K562 (cell line): ENCODE measurements around the gene MTPN. TPM values are rescaled to one million over a fixed set of nuclear protein-coding genes. Genes with fewer than 3 reads are reported as not detected.

ENCODE experiments used
- ATAC-seq: fragments of 200-7000 bp; cut with Tn5 transposase; 3 replicates; pipeline ENCODE4 v1.9.1; 2020; ENCODE audit warnings: moderate library complexity
- BruUV-seq: library from RNA; stranded (reverse); fragments of 400-500 nt; replicated peaks from 2 replicates; lab custom pipeline; 2021; lab: Mats Ljungman, UMichigan
- CTCF ChIA-PET: fragments of 300-600 bp; formaldehyde crosslinking; extraction: SDS; loops from one replicate; lab custom pipeline; 2021; ENCODE audit warnings: low intra/inter-chr PET ratio; lab: Yijun Ruan, JAX
- POLR2A ChIA-PET: fragments of 300-600, 350-650 bp; sonication (Branson Sonifier 250); formaldehyde crosslinking; extraction: SDS; loops from one replicate; lab custom pipeline; 2021; ENCODE audit warnings: antibody characterized with exemption, inconsistent platforms; lab: Yijun Ruan, JAX
- DNase-seq, 4 experiments: peaks; one replicate each; pipeline versions ENCODE4 v3.0.0 to v3.0.0-alpha.2; 2011 to 2018; ENCODE audit warnings: low spot score in 3 of 4, mixed read lengths in 3 of 4; ENCODE audit errors: extremely low read depth in 1 of 4
- FAIRE-seq: peaks from 2 replicates; lab custom pipeline; 2011; peaks lifted over from hg19 to GRCh38; lab: Jason Lieb, UNC
- H2AFZ ChIP-seq: 2 replicates; pipeline ENCODE4 v1.6.0; 2011; ENCODE audit warnings: low read depth, low read length, control low read depth, inconsistent platforms
- H3K27ac ChIP-seq: fragments of 200-600 bp; 3 replicates; pipeline ENCODE4 v1.8.0; 2011; ENCODE audit warnings: low read depth, mild to moderate bottlenecking, control low read depth, inconsistent platforms, low read length, moderate library complexity, mixed read lengths; ENCODE audit errors: extremely low read depth
- H3K27me3 ChIP-seq, 2 experiments: fragments of 300-600 bp in 1 of 2; 2 replicates in 1 of 2; 3 replicates in 1 of 2; pipeline versions ENCODE4 v1.6.0 to v1.8.0; 2011; ENCODE audit warnings: inconsistent platforms in 2 of 2, low read length in 2 of 2, mild to moderate bottlenecking in 1 of 2, mixed read lengths in 1 of 2, moderate library complexity in 1 of 2; ENCODE audit not compliant: control insufficient read depth in 2 of 2, insufficient read depth in 2 of 2
- H3K36me3 ChIP-seq: fragments of 300-600 bp; 3 replicates; pipeline ENCODE4 v1.8.0; 2011; ENCODE audit warnings: mild to moderate bottlenecking, low read length, inconsistent platforms; ENCODE audit not compliant: control insufficient read depth, insufficient read depth
- H3K4me1 ChIP-seq, 2 experiments: fragments of 200-600 bp in 1 of 2; replicated peaks in 1 of 2; 2 replicates in 1 of 2; 3 replicates in 1 of 2; pipeline versions ENCODE4 v1.5.1 to v1.8.0; 2011; ENCODE audit warnings: inconsistent platforms in 2 of 2, low read length in 2 of 2, mild to moderate bottlenecking in 1 of 2, mixed read lengths in 1 of 2, moderate library complexity in 1 of 2; ENCODE audit not compliant: control insufficient read depth in 2 of 2, insufficient read depth in 2 of 2
- H3K4me2 ChIP-seq: 2 replicates; pipeline ENCODE4 v1.6.1; 2011; ENCODE audit warnings: low read length, control low read depth, inconsistent platforms, mixed read lengths; ENCODE audit not compliant: insufficient read depth
- H3K4me3 ChIP-seq: fragments of 200-600 bp; sonication (generic), shearing (Covaris generic); 2 replicates; pipeline ENCODE4 v1.5.1; 2016; ENCODE audit warnings: control low read depth, inconsistent platforms
- H3K79me2 ChIP-seq: fragments of 200-600 bp; 3 replicates; pipeline ENCODE4 v1.8.0; 2011; ENCODE audit warnings: low read length, inconsistent platforms; ENCODE audit not compliant: control insufficient read depth, insufficient read depth
- H3K9ac ChIP-seq, 2 experiments: 2 replicates each; pipeline versions ENCODE4 v1.6.0 to v1.6.1; 2011; ENCODE audit warnings: low read depth in 2 of 2, low read length in 2 of 2, control low read depth in 1 of 2, inconsistent platforms in 1 of 2, mild to moderate bottlenecking in 1 of 2, mixed read lengths in 1 of 2; ENCODE audit not compliant: insufficient read depth in 1 of 2
- H3K9me1 ChIP-seq: one replicate; pipeline ENCODE4 v1.6.0; 2011; ENCODE audit warnings: inconsistent platforms, mild to moderate bottlenecking, low read length, moderate library complexity; ENCODE audit not compliant: control insufficient read depth, insufficient read depth
- H3K9me3 ChIP-seq: replicated peaks from 2 replicates; pipeline ENCODE4 v1.5.1; 2011; ENCODE audit warnings: low read depth, low read length, inconsistent platforms; ENCODE audit not compliant: control insufficient read depth, insufficient read depth
- H4K20me1 ChIP-seq: replicated peaks from 2 replicates; pipeline ENCODE4 v1.6.1; 2011; ENCODE audit warnings: low read length, inconsistent platforms, mixed read lengths; ENCODE audit not compliant: control insufficient read depth, insufficient read depth
- CHCHD3 ChIP-seq: fragments of 250-450 bp; sonication (Bioruptor Pico); IDR thresholded peaks from 2 replicates; pipeline ENCODE4 v2.1.2; 2022; ENCODE audit warnings: mild to moderate bottlenecking
- HEY1 ChIP-seq: fragments of 250-450 bp; sonication (Bioruptor Pico); IDR thresholded peaks from 2 replicates; pipeline ENCODE4 v1.5.0; 2020; ENCODE audit warnings: mild to moderate bottlenecking, moderate library complexity, borderline replicate concordance
- MAFK ChIP-seq: IDR thresholded peaks from 2 replicates; pipeline ENCODE4 v1.6.1; 2011; ENCODE audit warnings: low read length, improper control_type of control experiment
- PCBP1 ChIP-seq: fragments of 200-400 bp; formaldehyde crosslinking; IDR thresholded peaks from 2 replicates; pipeline ENCODE4 v1.6.1; 2018; ENCODE audit warnings: mild to moderate bottlenecking, low read depth, low read length; ENCODE audit not compliant: poor library complexity, severe bottlenecking
- RCOR1 ChIP-seq, 2 experiments: IDR thresholded peaks; 2 replicates each; pipeline ENCODE4 v1.6.1; 2012; ENCODE audit warnings: low read depth in 2 of 2, low read length in 2 of 2, borderline replicate concordance in 1 of 2, improper control_type of control experiment in 1 of 2
- ZSCAN29 ChIP-seq: fragments of 450-650 bp; IDR thresholded peaks from 2 replicates; pipeline ENCODE4 v1.6.1; 2017
- ZZZ3 ChIP-seq: fragments of 450-650 bp; IDR thresholded peaks from 2 replicates; pipeline ENCODE4 v1.6.1; 2016; ENCODE audit warnings: antibody characterized with exemption, mild to moderate bottlenecking, moderate library complexity
- WGBS: fragments of 100-300 bp; shearing (Covaris generic); methylation state at CpG from one replicate; pipeline ENCODE4 v1.1.6; 2016; ENCODE audit warnings: low coverage, mixed read lengths; ENCODE audit not compliant: insufficient coverage; ENCODE audit errors: missing lambda C conversion rate; 5-methylcytosine and 5-hydroxymethylcytosine counted together
- in situ Hi-C: fragments of 300-500 bp; cut with MboI; formaldehyde crosslinking; loops from 4 replicates; pipeline ENCODE4 v1.15.0; 2018; ENCODE audit warnings: inconsistent platforms, mixed read lengths
- intact Hi-C: fragments of 100-400 bp; cut with micrococcal nuclease; formaldehyde crosslinking; loops from 2 replicates; pipeline ENCODE4 v1.14.2; 2022
- polyA plus RNA-seq, 8 experiments: library from polyadenylated mRNA; depleted of rRNA in 4 of 8; stranded (reverse) in 5 of 8; unstranded in 3 of 8; fragments of >200 nt; fragmentation: Nextera tagmentation in 2 of 8; fragmentation: Illumina TruSeq in 1 of 8; extraction: Ambion mirVana in 2 of 8; extraction: Trizol in 1 of 8; gene quantifications; 2 replicates each; pipeline versions ENCODE4 v1.2.1 to v1.2.3, GENCODE V29; 2011 to 2014; ENCODE audit warnings: inconsistent platforms in 1 of 8, missing spikeins in 1 of 8
- total RNA-seq, 7 experiments: library from RNA; depleted of rRNA in 6 of 7; stranded (reverse); fragments of >200 nt in 6 of 7; fragmentation: Illumina TruSeq in 2 of 7; extraction: Trizol in 2 of 7; gene quantifications; 2 replicates each; pipeline versions ENCODE4 v1.2.1 to v1.2.3, GENCODE V29; 2011 to 2021; ENCODE audit warnings: low replicate concordance in 1 of 7
- TF ChIP-seq, protein P1 (sequence below): IDR thresholded peaks from 2 replicates; pipeline ENCODE4 v1.6.1; 2014; ENCODE audit warnings: antibody characterized with exemption
- TF ChIP-seq, protein P2 (sequence below): fragments of 250-450 bp; sonication (Bioruptor Pico); IDR thresholded peaks from 2 replicates; pipeline ENCODE4 v1.9.0; 2021; ENCODE audit warnings: mild to moderate bottlenecking

Gene MTPN
- total and polyA plus RNA-seq, 9 of the 15 experiments (the other 6 are each of a cell fraction or from before 2014, with no cell fraction given): 68.5 to 261 (median 156) TPM

DNA sequence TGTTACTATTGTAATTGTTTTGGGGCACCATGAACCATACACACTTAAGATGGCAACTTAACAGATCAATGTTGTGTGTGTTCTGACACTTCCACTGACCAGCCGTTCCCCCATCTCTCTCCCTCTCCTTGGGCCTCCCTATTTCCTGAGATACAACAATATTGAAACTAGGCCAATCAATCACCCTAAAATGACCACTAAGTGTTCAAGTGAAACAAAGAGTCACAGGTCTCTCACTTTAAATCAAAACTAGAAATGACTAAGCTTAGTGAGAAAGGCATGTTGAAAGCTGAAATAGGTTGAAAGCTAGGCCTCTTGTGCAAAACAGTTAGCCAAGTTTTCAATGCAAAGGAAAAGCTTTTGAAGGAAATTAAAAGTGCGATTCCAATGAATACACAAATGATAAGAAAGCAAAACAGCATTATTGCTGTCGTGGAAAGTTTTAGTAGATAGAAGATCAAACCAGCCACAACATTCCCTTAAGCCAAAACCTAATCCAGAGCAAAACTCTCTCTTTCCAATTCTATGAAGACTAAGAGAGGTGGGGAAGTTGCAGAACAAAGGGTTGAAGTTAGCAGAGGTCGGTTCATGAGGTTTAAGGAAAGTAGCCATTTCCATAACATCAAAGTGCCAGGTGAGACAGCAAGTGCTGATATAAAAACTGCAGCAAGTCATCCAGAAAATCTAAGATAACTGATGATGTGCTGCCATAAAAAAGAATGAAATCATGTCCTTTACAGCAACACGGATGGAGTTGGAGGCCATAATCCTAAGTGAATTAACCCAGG lies 90.6 kb downstream of the MTPN start:
- Histone ChIP-seq H3K27ac (no peak overlapping the region), H3K9ac (no peak overlapping the region), H3K9me3 (no peaks in the 10 kb centered on the region), H3K27me3 (peaks cover 0 to 7% of the 10 kb centered on the region in 2 experiments; a peak in 2 of 5 replicates), H3K4me1 (peaks cover 2 to 8% of the 10 kb centered on the region in 2 experiments; a peak in 3 of 5 replicates), H3K4me2 (no peak overlapping the region), H4K20me1 (no peaks in the 10 kb centered on the region), H3K4me3 (no peak overlapping the region), H3K36me3 (no peaks in the 10 kb centered on the region), H3K79me2 (no peaks in the 10 kb centered on the region), H2AFZ (no peak overlapping the region), H3K9me1 (no peaks in the 10 kb centered on the region)
- CTCF ChIA-PET: no interaction called here
- no peak for DNase-seq
- no peak for FAIRE-seq
- no peak for TF ChIP-seq MAFK
- no peak for TF ChIP-seq CHCHD3 (CRISPR knock-in tag)
- TF ChIP-seq PCBP1: no peak
- TF ChIP-seq RCOR1 (IDR thresholded peaks at IDR 0.05; ENCODE audit: borderline replicate concordance in 1 of 2, low read depth in 2 of 2, low read length in 2 of 2): no peak
- TF ChIP-seq, protein P1, sequence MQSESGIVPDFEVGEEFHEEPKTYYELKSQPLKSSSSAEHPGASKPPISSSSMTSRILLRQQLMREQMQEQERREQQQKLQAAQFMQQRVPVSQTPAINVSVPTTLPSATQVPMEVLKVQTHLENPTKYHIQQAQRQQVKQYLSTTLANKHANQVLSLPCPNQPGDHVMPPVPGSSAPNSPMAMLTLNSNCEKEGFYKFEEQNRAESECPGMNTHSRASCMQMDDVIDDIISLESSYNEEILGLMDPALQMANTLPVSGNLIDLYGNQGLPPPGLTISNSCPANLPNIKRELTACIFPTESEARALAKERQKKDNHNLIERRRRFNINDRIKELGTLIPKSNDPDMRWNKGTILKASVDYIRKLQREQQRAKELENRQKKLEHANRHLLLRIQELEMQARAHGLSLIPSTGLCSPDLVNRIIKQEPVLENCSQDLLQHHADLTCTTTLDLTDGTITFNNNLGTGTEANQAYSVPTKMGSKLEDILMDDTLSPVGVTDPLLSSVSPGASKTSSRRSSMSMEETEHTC: no peak
- no peak for TF ChIP-seq ZSCAN29
- no peak for TF ChIP-seq ZZZ3
- TF ChIP-seq, protein P2, sequence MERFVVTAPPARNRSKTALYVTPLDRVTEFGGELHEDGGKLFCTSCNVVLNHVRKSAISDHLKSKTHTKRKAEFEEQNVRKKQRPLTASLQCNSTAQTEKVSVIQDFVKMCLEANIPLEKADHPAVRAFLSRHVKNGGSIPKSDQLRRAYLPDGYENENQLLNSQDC (CRISPR knock-in tag): no peak
- no peak for TF ChIP-seq HEY1
- no TSS peak for BruUV-seq
- no peak for ATAC-seq
- WGBS: 9% methylated on average over 5 of the region's 5 CpGs
- intact Hi-C loops (no loop called here), in situ Hi-C loops (no loop called here)
- POLR2A ChIA-PET: interaction anchor here (0.6 to 1.1 kb wide), 2 partner anchors 10 to 216 kb away, joined by 3 to 4 read pairs; no protein-coding TSS in a partner anchor
